Epithelial cell of esophagus (primary cell): ENCODE measurements around the gene NPY4R2.
"Not testable (repeated sequence)": the region's sequence is repeated elsewhere in the genome, so short reads cannot be mapped to it uniquely, and the experiment has no call there.

Source experiments
- DNase-seq: peaks from one replicate; pipeline ENCODE4 v3.0.0; 2010; ENCODE audit warnings: low read depth
- H3K4me3 ChIP-seq: 2 replicates; pipeline ENCODE4 v1.5.1; 2011; ENCODE audit warnings: mild to moderate bottlenecking, low read length, control low read depth
- TF ChIP-seq, protein P1 (sequence below): IDR thresholded peaks from 2 replicates; pipeline ENCODE4 v1.5.1; 2011; ENCODE audit warnings: low read depth, mild to moderate bottlenecking, low read length, control low read depth, inconsistent platforms; ENCODE audit not compliant: insufficient read depth; ENCODE audit errors: missing control alignments

NPY4R2 gene

GRCh38 chr10:47915849-47916548, 2.5 kb upstream of the NPY4R2 start:
- not testable (repeated sequence) for H3K4me3 ChIP-seq, DNase-seq
- TF ChIP-seq, protein P1, sequence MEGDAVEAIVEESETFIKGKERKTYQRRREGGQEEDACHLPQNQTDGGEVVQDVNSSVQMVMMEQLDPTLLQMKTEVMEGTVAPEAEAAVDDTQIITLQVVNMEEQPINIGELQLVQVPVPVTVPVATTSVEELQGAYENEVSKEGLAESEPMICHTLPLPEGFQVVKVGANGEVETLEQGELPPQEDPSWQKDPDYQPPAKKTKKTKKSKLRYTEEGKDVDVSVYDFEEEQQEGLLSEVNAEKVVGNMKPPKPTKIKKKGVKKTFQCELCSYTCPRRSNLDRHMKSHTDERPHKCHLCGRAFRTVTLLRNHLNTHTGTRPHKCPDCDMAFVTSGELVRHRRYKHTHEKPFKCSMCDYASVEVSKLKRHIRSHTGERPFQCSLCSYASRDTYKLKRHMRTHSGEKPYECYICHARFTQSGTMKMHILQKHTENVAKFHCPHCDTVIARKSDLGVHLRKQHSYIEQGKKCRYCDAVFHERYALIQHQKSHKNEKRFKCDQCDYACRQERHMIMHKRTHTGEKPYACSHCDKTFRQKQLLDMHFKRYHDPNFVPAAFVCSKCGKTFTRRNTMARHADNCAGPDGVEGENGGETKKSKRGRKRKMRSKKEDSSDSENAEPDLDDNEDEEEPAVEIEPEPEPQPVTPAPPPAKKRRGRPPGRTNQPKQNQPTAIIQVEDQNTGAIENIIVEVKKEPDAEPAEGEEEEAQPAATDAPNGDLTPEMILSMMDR = peak; percentile 11

- peak; percentile 56 for DNase-seq
- H3K4me3 ChIP-seq = not testable (repeated sequence)
Measured at GRCh38 chr10:47920610-47921009, 2.1 kb downstream of the NPY4R2 start.

DNA sequence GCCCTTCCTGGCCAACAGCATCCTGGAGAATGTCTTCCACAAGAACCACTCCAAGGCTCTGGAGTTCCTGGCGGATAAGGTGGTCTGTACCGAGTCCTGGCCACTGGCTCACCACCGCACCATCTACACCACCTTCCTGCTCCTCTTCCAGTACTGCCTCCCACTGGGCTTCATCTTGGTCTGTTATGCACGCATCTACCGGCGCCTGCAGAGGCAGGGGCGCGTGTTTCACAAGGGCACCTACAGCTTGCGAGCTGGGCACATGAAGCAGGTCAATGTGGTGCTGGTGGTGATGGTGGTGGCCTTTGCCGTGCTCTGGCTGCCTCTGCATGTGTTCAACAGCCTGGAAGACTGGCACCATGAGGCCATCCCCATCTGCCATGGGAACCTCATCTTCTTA, 4.0 kb downstream of the NPY4R2 start:
- not testable (repeated sequence) for H3K4me3 ChIP-seq, DNase-seq

DNA sequence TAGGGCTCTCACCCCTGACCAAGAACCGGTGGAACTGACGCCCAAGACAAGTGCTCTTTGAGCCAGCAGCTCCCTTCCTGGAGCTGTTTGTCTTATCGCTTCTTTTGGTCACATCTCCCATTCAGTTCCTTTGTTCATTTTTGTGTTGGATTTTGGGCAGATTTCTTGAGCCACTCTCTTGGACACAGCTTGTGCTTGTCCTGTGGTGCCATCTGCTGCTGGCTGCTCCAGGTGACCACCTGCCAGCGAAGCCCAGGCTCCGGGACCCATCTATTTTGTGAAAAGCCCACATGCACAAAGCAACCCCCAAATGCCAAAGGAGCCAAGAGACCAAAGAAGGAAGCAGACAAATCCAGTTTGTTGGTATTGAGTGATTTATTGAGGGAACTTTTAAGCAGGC, 6.2 kb downstream of the NPY4R2 start:
- not testable (repeated sequence) for DNase-seq, H3K4me3 ChIP-seq

DNA sequence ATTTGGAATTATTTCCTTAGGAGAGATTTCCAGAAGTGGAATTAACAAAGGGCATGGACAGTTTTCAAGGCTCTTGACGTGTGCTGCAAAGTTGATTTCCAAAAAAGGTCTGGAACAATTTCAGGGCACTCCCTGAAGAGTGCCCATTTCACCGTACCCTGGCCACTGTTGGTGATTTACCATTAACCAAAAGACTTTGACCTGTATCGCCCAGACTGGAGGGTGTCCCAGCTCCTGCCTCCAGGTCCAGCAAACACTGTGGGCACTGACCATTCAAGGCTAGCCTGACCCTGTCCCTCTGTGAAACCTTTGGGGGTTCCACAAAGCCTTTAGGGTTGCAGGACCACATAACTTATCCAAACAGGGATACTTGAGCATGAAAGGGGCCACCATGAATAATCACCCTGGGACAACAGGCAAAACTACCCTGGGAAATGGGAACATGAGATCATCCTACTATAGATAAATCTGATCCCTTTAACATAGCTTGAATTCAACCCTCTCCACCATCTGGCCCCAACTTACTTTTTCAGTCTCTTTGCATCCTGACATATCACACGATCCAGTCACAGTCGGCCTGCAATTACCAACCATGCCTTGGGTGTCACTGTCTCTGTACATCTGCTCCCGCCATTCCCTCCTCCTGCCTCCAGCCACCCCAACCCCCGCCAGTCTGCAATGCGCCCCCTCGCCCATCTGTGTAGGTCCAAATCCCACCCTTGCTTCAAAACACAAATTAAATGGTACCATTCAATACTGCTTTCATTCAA, 8.9 kb downstream of the NPY4R2 start:
- H3K4me3 ChIP-seq = not testable (repeated sequence)

GRCh38 chr10:47928225-47928624, 9.8 kb downstream of the NPY4R2 start:
- not testable (repeated sequence) for DNase-seq, H3K4me3 ChIP-seq

More for the DNA sequence above, 8.9 kb downstream of the NPY4R2 start:
- DNase-seq = not testable (repeated sequence)

DNA sequence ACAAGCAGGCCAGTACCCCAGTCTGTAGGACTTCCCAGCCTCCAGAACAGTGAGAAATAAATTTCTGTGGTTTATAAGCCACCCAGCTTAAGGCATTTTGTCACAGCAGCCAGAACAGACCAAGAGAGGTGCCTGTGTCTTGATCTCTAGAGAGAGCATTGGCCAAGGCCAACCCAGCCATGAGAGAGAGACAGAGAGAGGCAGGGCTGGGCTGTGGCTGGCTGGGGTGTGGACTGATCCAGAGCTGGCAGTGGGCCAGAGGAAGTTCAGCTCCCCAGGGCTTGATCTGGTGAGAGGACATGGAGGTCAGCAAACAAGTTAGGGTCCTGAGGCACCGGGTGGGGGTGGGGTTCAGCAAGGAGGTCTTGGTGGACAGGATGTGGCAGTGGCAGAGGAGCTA, 14.4 kb downstream of the NPY4R2 start:
- not testable (repeated sequence) for DNase-seq, H3K4me3 ChIP-seq

GRCh38 chr10:47933462-47933861, 15.0 kb downstream of the NPY4R2 start:
- not testable (repeated sequence) for DNase-seq, H3K4me3 ChIP-seq

GRCh38 chr10:47936772-47937228, 18.3 kb downstream of the NPY4R2 start:
- not testable (repeated sequence) for DNase-seq, H3K4me3 ChIP-seq

GRCh38 chr10:47937634-47938033, 19.2 kb downstream of the NPY4R2 start:
- not testable (repeated sequence) for H3K4me3 ChIP-seq, DNase-seq

- not testable (repeated sequence) for DNase-seq, H3K4me3 ChIP-seq
Measured at GRCh38 chr10:47940821-47941220, 22.4 kb downstream of the NPY4R2 start.

DNA sequence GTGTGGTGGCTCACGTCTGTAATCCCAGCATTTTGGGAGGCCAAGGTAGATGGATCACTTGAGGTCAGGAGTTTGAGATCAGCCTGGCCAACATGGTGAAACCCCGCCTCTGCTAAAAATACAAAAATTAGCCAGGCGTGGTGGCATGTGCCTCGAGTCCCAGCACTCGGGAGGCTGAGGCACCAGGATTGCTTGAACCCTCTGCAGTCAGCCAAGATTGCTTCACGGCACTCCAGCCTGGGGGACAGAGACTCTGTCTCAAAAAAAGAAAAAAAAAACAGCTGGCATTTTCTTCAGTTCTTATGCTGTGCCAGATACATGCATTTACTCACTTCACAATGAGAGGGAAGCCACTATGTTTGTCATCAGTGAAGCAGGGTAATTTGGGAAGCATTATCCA, 22.9 kb downstream of the NPY4R2 start:
- not testable (repeated sequence) for H3K4me3 ChIP-seq, DNase-seq

GRCh38 chr10:47942351-47943019, 24.0 kb downstream of the NPY4R2 start:
- not testable (repeated sequence) for H3K4me3 ChIP-seq
- DNase-seq = peak; percentile 53

DNA sequence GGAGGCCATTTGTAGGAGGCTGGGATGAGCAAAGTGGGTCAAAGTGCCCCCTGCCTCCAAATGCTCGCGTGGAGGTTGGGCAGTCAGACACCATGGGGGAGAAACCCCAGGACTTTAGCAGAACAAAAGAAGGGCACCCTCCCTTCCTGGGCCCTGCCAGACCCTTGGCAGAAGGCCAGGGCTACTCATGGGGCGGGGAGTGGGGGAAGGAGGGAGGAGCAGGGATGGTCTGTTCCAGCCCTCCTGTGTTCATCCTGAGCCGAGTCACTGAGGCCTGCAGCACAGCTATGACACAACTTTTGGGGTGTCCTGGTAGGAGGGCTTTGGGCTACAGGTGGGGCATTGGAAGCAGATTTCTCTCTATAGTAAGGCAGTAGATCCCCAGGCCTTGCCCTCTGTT, 24.9 kb downstream of the NPY4R2 start:
- not testable (repeated sequence) for DNase-seq, H3K4me3 ChIP-seq

DNA sequence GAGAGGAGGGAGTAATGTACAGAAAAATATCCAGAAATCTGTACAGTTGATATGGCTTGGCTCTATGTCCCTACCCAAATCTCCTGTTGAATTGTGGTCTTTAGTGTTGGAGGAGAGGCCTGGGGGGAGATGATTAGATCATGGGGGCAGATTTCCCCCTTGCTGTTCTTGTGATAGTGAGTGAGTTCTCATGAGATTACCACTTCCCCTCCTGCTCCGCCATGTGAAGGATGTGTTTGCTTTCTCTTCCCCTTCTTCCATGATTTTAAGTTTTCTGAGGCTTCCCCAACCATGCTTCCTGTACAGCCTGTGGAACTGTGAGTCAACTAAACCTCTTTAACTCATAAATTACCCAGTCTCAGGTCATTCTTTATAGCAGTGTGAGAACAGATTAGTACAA, 29.0 kb downstream of the NPY4R2 start:
- H3K4me3 ChIP-seq, DNase-seq: not testable (repeated sequence)

GRCh38 chr10:47957158-47957557, 38.7 kb downstream of the NPY4R2 start:
- H3K4me3 ChIP-seq, DNase-seq: not testable (repeated sequence)

- peak; percentile 38 for DNase-seq
- H3K4me3 ChIP-seq = not testable (repeated sequence)
Measured at GRCh38 chr10:47959677-47960076, 41.2 kb downstream of the NPY4R2 start.

- not testable (repeated sequence) for H3K4me3 ChIP-seq, DNase-seq
Measured at GRCh38 chr10:47960699-47961098, 42.2 kb downstream of the NPY4R2 start.

DNA sequence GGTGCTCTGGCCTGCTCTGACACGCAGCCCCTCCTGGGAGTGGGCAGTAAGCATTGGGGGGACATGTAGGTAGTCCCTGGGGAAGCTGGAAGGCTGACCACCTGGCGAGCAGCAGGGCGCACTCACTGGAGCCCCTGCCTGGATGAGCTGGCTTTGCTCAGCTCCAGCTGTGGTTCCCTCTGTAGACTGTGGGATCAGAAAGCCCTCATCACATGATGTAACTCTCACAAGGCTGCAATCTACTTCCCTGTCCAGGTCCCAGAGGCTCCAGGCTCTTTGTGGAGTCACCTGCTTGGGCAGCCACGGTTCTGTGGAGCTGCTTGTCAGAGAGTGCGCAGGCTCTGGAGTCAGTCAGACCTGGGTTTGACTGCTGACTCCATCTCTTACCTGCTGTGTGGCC, 44.3 kb downstream of the NPY4R2 start:
- not testable (repeated sequence) for DNase-seq, H3K4me3 ChIP-seq
